Sigmoid colon (tissue), 7 donors: ENCODE measurements around the gene OPRM1. TPM values are rescaled to one million over a fixed set of nuclear protein-coding genes. Genes with fewer than 3 reads are reported as not detected.

Source experiments
- DNase-seq: peaks from one replicate; pipeline ENCODE4 v3.0.0-alpha.2; 2019
- H3K27ac ChIP-seq, 4 donors: fragments of 200-600 bp; sonication (generic); one replicate each; pipeline ENCODE4 v1.5.1; 2016 to 2019; ENCODE audit warnings: mild to moderate bottlenecking in 1 of 4
- H3K27me3 ChIP-seq, 3 donors: fragments of 200-600 bp; sonication (generic); one replicate each; pipeline ENCODE4 v1.5.1; 2019; ENCODE audit warnings: mild to moderate bottlenecking in 1 of 3
- H3K36me3 ChIP-seq, 4 donors: fragments of 200-600 bp; sonication (generic); one replicate each; pipeline ENCODE4 v1.5.1; 2016 to 2019
- H3K4me1 ChIP-seq, 4 donors: fragments of 200-600 bp; sonication (generic); one replicate each; pipeline ENCODE4 v1.5.1; 2017 to 2019
- H3K4me3 ChIP-seq, 4 donors: fragments of 200-600 bp; sonication (generic); one replicate each; pipeline ENCODE4 v1.5.1; 2017 to 2019; ENCODE audit warnings: mild to moderate bottlenecking in 2 of 4, moderate library complexity in 1 of 4
- H3K9me3 ChIP-seq, 4 donors: fragments of 200-600 bp in 3 of 4; sonication (generic) in 3 of 4; one replicate each; pipeline versions ENCODE4 v1.5.1 to v1.6.1; 2013 to 2019
- CTCF ChIP-seq, 4 experiments: fragments of 450-650 bp in 3 of 4; fragments of 200-600 bp in 1 of 4; IDR thresholded peaks; one replicate each; pipeline ENCODE4 v1.5.1; 2016 to 2019; ENCODE audit warnings: antibody characterized with exemption in 4 of 4, mild to moderate bottlenecking in 3 of 4, moderate library complexity in 2 of 4
- EP300 ChIP-seq, 4 donors: sonication (generic); formaldehyde crosslinking; IDR thresholded peaks; one replicate each; pipeline ENCODE4 v1.6.1; 2017; ENCODE audit warnings: antibody characterized with exemption in 4 of 4
- POLR2A ChIP-seq, 2 donors: fragments of 450-650 bp; IDR thresholded peaks; one replicate each; pipeline ENCODE4 v1.6.1; 2016; ENCODE audit warnings: antibody characterized with exemption in 2 of 2, mild to moderate bottlenecking in 2 of 2, moderate library complexity in 2 of 2
- POLR2AphosphoS5 ChIP-seq, 4 donors: sonication (generic); formaldehyde crosslinking; IDR thresholded peaks; one replicate each; pipeline ENCODE4 v1.6.1; 2017; ENCODE audit warnings: antibody characterized with exemption in 4 of 4
- WGBS, 2 donors: extraction: QIAGEN DNeasy Blood & Tissue Kit; methylation state at CpG; one replicate each; pipeline ENCODE4 v1.1.7; 2013; 5-methylcytosine and 5-hydroxymethylcytosine counted together
- intact Hi-C: fragments of 100-400 bp; cut with DNase I; formaldehyde crosslinking; loops from one replicate; pipeline ENCODE4 v1.15.1; 2023
- polyA plus RNA-seq, 3 donors: library from polyadenylated mRNA; stranded (reverse); fragments of 200-250 nt; gene quantifications; one replicate each; pipeline ENCODE4 v1.2.3, GENCODE V29; 2013
- total RNA-seq, 4 donors: library from RNA; depleted of rRNA; stranded (reverse); fragments of >200 nt; gene quantifications; one replicate each; pipeline ENCODE4 v1.1.0, GENCODE V29; 2016
- donor health status: healthy with polysubstance abuse.
- donor health status: Bipolar disorder and iron deficiency.
- donor health status: healthy.

The OPRM1 gene
- total and polyA plus RNA-seq, 7 donors, result 0.19 to 3.3 (median 0.49) TPM; not detected in 2

- H3K36me3 ChIP-seq, result no peaks in the 10 kb centered on the region
- peaks cover 0 to 20% (median 13%) of the 10 kb centered on the region in 4 donors for H3K4me1 ChIP-seq
- DNase-seq, result no peak
- H3K27me3 ChIP-seq, result no peaks in the 10 kb centered on the region
- H3K4me3 ChIP-seq, result no peak overlapping the region
- no peaks in the 10 kb centered on the region for H3K9me3 ChIP-seq
- TF ChIP-seq POLR2A (IDR thresholded peaks at IDR 0.05) (no peak), EP300 (IDR thresholded peaks at IDR 0.05) (no peak), POLR2AphosphoS5 (IDR thresholded peaks at IDR 0.05) (no peak), CTCF (IDR thresholded peaks at IDR 0.05) (no peak)
- intact Hi-C loops, result loop anchor here (5.0 to 10.0 kb wide), 3 partner anchors 216 to 348 kb away; no protein-coding TSS in a partner anchor
- WGBS, 2 donors, result 90 to 91% methylated on average over 2 of the region's 2 CpGs
- no peak overlapping the region for H3K27ac ChIP-seq
These were observed 120.1 kb downstream of the OPRM1 start for GRCh38 chr6:154159126-154159525.

GRCh38 chr6:154161689-154162088 lies 122.6 kb downstream of the OPRM1 start:
- Histone ChIP-seq H3K36me3 (no peaks in the 10 kb centered on the region), H3K9me3 (no peaks in the 10 kb centered on the region), H3K27me3 (no peaks in the 10 kb centered on the region), H3K4me1 (peaks cover 0 to 28% (median 22%) of the 10 kb centered on the region in 4 donors), H3K27ac (no peak overlapping the region), H3K4me3 (no peak overlapping the region)
- intact Hi-C loops, result no loop called here
- WGBS, 2 donors, result 72 to 88% methylated on average over 3 of the region's 3 CpGs
- TF ChIP-seq CTCF (IDR thresholded peaks at IDR 0.05) (no peak), EP300 (IDR thresholded peaks at IDR 0.05) (no peak), POLR2AphosphoS5 (IDR thresholded peaks at IDR 0.05) (no peak), POLR2A (IDR thresholded peaks at IDR 0.05) (no peak)
- DNase-seq, result no peak

GRCh38 chr6:154164397-154164796 lies 125.4 kb downstream of the OPRM1 start:
- TF ChIP-seq EP300 (IDR thresholded peaks at IDR 0.05) (no peak), CTCF (IDR thresholded peaks at IDR 0.05) (no peak), POLR2AphosphoS5 (IDR thresholded peaks at IDR 0.05) (peak in 2 of 4 donors; percentile 12 to 24), POLR2A (IDR thresholded peaks at IDR 0.05) (no peak)
- no peak overlapping the region for H3K4me3 ChIP-seq
- intact Hi-C loops, result no loop called here

GRCh38 chr6:154165478-154165877 lies 126.4 kb downstream of the OPRM1 start:
- H3K27me3 ChIP-seq, result no peaks in the 10 kb centered on the region
- H3K4me3 ChIP-seq, result no peak overlapping the region
- DNase-seq, result no peak
- TF ChIP-seq POLR2AphosphoS5 (IDR thresholded peaks at IDR 0.05) (no peak), CTCF (IDR thresholded peaks at IDR 0.05) (no peak), POLR2A (IDR thresholded peaks at IDR 0.05) (no peak), EP300 (IDR thresholded peaks at IDR 0.05) (no peak)
- no peak overlapping the region for H3K27ac ChIP-seq
- H3K4me1 ChIP-seq, result peaks cover 0 to 19% (median 14%) of the 10 kb centered on the region in 4 donors
- H3K36me3 ChIP-seq, result no peaks in the 10 kb centered on the region
- intact Hi-C loops, result no loop called here
- 77 to 84% methylated on average over 2 of the region's 2 CpGs for WGBS, 2 donors
- no peaks in the 10 kb centered on the region for H3K9me3 ChIP-seq

More at GRCh38 chr6:154164397-154164796, 125.4 kb downstream of the OPRM1 start:
- 57 to 81% methylated on average over 5 of the region's 5 CpGs for WGBS, 2 donors
- H3K36me3 ChIP-seq, result no peaks in the 10 kb centered on the region
- no peaks in the 10 kb centered on the region for H3K27me3 ChIP-seq
- peak; percentile 71 for DNase-seq
- no peaks in the 10 kb centered on the region for H3K9me3 ChIP-seq
- peak overlapping the region in 2 of 4 donors; percentile 29 to 68 for H3K27ac ChIP-seq
- peaks cover 0 to 19% (median 14%) of the 10 kb centered on the region in 4 donors for H3K4me1 ChIP-seq

- peaks cover 0 to 19% (median 14%) of the 10 kb centered on the region in 4 donors for H3K4me1 ChIP-seq
- peak overlapping the region in 1 of 4 donors; percentile 21 for H3K27ac ChIP-seq
- H3K36me3 ChIP-seq, result no peaks in the 10 kb centered on the region
- no peaks in the 10 kb centered on the region for H3K9me3 ChIP-seq
- no peak for DNase-seq
- intact Hi-C loops, result no loop called here
- no peak for TF ChIP-seq EP300 (IDR thresholded peaks at IDR 0.05)
- TF ChIP-seq POLR2AphosphoS5 (IDR thresholded peaks at IDR 0.05), result no peak
- no peak for TF ChIP-seq POLR2A (IDR thresholded peaks at IDR 0.05)
- TF ChIP-seq CTCF (IDR thresholded peaks at IDR 0.05), result no peak
- 87 to 89% methylated on average over 9 of the region's 9 CpGs for WGBS, 2 donors
- no peak overlapping the region for H3K4me3 ChIP-seq
- no peaks in the 10 kb centered on the region for H3K27me3 ChIP-seq
These were observed 127.1 kb downstream of the OPRM1 start for GRCh38 chr6:154166140-154166539.
